Measurements from ENCODE around the gene IL32.

- TF ChIP-seq CSRNP3 (CRISPR knock-in tag; IDR thresholded peaks at IDR 0.05) (no peak), RARB (CRISPR knock-in tag; IDR thresholded peaks at IDR 0.05) (no peak), ZFP3 (CRISPR knock-in tag; IDR thresholded peaks at IDR 0.05) (no peak), TOX (CRISPR knock-in tag; IDR thresholded peaks at IDR 0.05; ENCODE audit: borderline replicate concordance) (no peak), ARNTL (CRISPR knock-in tag; IDR thresholded peaks at IDR 0.05; ENCODE audit: borderline replicate concordance, low read depth) (no peak), GLIS3 (CRISPR knock-in tag; IDR thresholded peaks at IDR 0.05) (no peak), ZC3H10 (CRISPR knock-in tag; IDR thresholded peaks at IDR 0.05) (no peak), OSR1 (CRISPR knock-in tag; IDR thresholded peaks at IDR 0.05) (no peak)
- TF ChIP-seq, protein P1, sequence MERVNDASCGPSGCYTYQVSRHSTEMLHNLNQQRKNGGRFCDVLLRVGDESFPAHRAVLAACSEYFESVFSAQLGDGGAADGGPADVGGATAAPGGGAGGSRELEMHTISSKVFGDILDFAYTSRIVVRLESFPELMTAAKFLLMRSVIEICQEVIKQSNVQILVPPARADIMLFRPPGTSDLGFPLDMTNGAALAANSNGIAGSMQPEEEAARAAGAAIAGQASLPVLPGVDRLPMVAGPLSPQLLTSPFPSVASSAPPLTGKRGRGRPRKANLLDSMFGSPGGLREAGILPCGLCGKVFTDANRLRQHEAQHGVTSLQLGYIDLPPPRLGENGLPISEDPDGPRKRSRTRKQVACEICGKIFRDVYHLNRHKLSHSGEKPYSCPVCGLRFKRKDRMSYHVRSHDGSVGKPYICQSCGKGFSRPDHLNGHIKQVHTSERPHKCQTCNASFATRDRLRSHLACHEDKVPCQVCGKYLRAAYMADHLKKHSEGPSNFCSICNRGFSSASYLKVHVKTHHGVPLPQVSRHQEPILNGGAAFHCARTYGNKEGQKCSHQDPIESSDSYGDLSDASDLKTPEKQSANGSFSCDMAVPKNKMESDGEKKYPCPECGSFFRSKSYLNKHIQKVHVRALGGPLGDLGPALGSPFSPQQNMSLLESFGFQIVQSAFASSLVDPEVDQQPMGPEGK (CRISPR knock-in tag; IDR thresholded peaks at IDR 0.05; ENCODE audit: borderline replicate concordance) = no peak
- TF ChIP-seq, protein P2, sequence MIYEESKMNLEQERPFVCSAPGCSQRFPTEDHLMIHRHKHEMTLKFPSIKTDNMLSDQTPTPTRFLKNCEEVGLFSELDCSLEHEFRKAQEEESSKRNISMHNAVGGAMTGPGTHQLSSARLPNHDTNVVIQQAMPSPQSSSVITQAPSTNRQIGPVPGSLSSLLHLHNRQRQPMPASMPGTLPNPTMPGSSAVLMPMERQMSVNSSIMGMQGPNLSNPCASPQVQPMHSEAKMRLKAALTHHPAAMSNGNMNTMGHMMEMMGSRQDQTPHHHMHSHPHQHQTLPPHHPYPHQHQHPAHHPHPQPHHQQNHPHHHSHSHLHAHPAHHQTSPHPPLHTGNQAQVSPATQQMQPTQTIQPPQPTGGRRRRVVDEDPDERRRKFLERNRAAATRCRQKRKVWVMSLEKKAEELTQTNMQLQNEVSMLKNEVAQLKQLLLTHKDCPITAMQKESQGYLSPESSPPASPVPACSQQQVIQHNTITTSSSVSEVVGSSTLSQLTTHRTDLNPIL (CRISPR knock-in tag; IDR thresholded peaks at IDR 0.05; ENCODE audit: low read depth) = no peak
Measured at GRCh38 chr16:3118204-3118790, 52.9 kb downstream of the IL32 start.

Measured in SK-N-SH treated with all-trans-retinoic acid at 6 μM for 48 hours (cell line).